Measurements from ENCODE around the gene SEC24D.

SEC24D gene

GRCh38 chr4:118723369-118723768 is 112.6 kb downstream of the SEC24D start:
- Histone ChIP-seq H3K27ac (ENCODE audit: extremely low read depth, low read depth, low read length) (no peak overlapping the region), H3K4me1 (ENCODE audit: control insufficient read depth, insufficient read depth, low read length) (no peaks in the 10 kb centered on the region), H3K9me3 (ENCODE audit: control insufficient read depth, insufficient read depth, low read depth, low read length) (no peaks in the 10 kb centered on the region), H3K4me3 (ENCODE audit: low read depth, low read length) (no peak overlapping the region), H3K36me3 (ENCODE audit: control insufficient read depth in 2 of 2, insufficient read depth in 1 of 2, low read length in 2 of 2) (peaks cover 3 to 58% of the 10 kb centered on the region in 2 experiments; a peak in 2 of 3 replicates)
- TF ChIP-seq ZNF792 (tag by site-specific recombination; IDR thresholded peaks at IDR 0.05) (no peak), ZBTB17 (tag by site-specific recombination; IDR thresholded peaks at IDR 0.05) (no peak), ZBTB6 (tag by site-specific recombination; IDR thresholded peaks at IDR 0.05) (no peak), ZNF777 (tag by site-specific recombination; IDR thresholded peaks at IDR 0.05; ENCODE audit: borderline replicate concordance) (no peak), ZNF830 (tag by site-specific recombination; IDR thresholded peaks at IDR 0.05; ENCODE audit: low read depth) (no peak), MZF1 (tag by site-specific recombination; IDR thresholded peaks at IDR 0.05; ENCODE audit: borderline replicate concordance) (no peak), ZXDB (tag by site-specific recombination; IDR thresholded peaks at IDR 0.05) (no peak), ZEB2 (tag by site-specific recombination; IDR thresholded peaks at IDR 0.05) (no peak), PRDM1 (tag by site-specific recombination; IDR thresholded peaks at IDR 0.05) (no peak), GLIS2 (tag by site-specific recombination; IDR thresholded peaks at IDR 0.05) (no peak), ZNF121 (tag by site-specific recombination; IDR thresholded peaks at IDR 0.05) (no peak), ZNF664 (tag by site-specific recombination; IDR thresholded peaks at IDR 0.05) (no peak), ZNF513 (tag by site-specific recombination; IDR thresholded peaks at IDR 0.05) (no peak), ZNF214 (tag by site-specific recombination; IDR thresholded peaks at IDR 0.05; ENCODE audit: borderline replicate concordance) (no peak)
- ChIA-PET CTCF (no interaction called here), POLR2A (no interaction called here)

GRCh38 chr4:118721752-118722151 is 114.2 kb downstream of the SEC24D start:
- Histone ChIP-seq H3K9me3 (ENCODE audit: control insufficient read depth, insufficient read depth, low read depth, low read length) (no peaks in the 10 kb centered on the region), H3K36me3 (ENCODE audit: control insufficient read depth in 2 of 2, insufficient read depth in 1 of 2, low read length in 2 of 2) (peaks cover 0 to 45% of the 10 kb centered on the region in 2 experiments; a peak in 1 of 3 replicates), H3K4me1 (ENCODE audit: control insufficient read depth, insufficient read depth, low read length) (no peaks in the 10 kb centered on the region), H3K4me3 (ENCODE audit: low read depth, low read length) (no peak overlapping the region), H3K27ac (ENCODE audit: extremely low read depth, low read depth, low read length) (no peak overlapping the region)
- POLR2A ChIA-PET: no interaction called here
- CTCF ChIA-PET: no interaction called here
- no peak for TF ChIP-seq ZNF404 (tag by site-specific recombination; IDR thresholded peaks at IDR 0.05)
- no peak for TF ChIP-seq ZNF324 (tag by site-specific recombination; IDR thresholded peaks at IDR 0.05)
- TF ChIP-seq ZNF354C (tag by site-specific recombination; IDR thresholded peaks at IDR 0.05; ENCODE audit: borderline replicate concordance, low read depth): no peak
- no peak for TF ChIP-seq PRDM4 (tag by site-specific recombination; IDR thresholded peaks at IDR 0.05)
- no peak for TF ChIP-seq ZNF704 (tag by site-specific recombination; IDR thresholded peaks at IDR 0.05)
- TF ChIP-seq ZNF280D (tag by site-specific recombination; IDR thresholded peaks at IDR 0.05): no peak
- TF ChIP-seq ZNF670 (tag by site-specific recombination; IDR thresholded peaks at IDR 0.05; ENCODE audit: low read depth): no peak
- TF ChIP-seq ZNF629 (tag by site-specific recombination; IDR thresholded peaks at IDR 0.05): no peak
- TF ChIP-seq ZSCAN16 (tag by site-specific recombination; IDR thresholded peaks at IDR 0.05): no peak
- TF ChIP-seq ZNF214 (tag by site-specific recombination; IDR thresholded peaks at IDR 0.05; ENCODE audit: borderline replicate concordance): no peak
- TF ChIP-seq ZNF580 (tag by site-specific recombination; IDR thresholded peaks at IDR 0.05): no peak
- no peak for TF ChIP-seq BCL11A (tag by site-specific recombination; IDR thresholded peaks at IDR 0.05; ENCODE audit: low read depth)
- TF ChIP-seq ZBTB7A (tag by site-specific recombination; IDR thresholded peaks at IDR 0.05; ENCODE audit: low read depth): no peak
- TF ChIP-seq HOXC10 (CRISPR knock-in tag; IDR thresholded peaks at IDR 0.05): no peak

Measured in HEK293 (cell line).